A549 (cell line): Measurements from ENCODE around the gene CARD11. TPM values are rescaled to one million over a fixed set of nuclear protein-coding genes. Genes with fewer than 3 reads are reported as not detected.

Experiments used
- ATAC-seq, 2 experiments: fragments of 200-7000 bp in 1 of 2; fragments of >200 bp in 1 of 2; cut with Nextera tagmentation in 1 of 2; cut with Tn5 transposase in 1 of 2; 3 replicates each; pipeline versions ENCODE4 v1.8.0 to v1.9.1; 2018 to 2020; ENCODE audit warnings: mild to moderate bottlenecking in 1 of 2, moderate library complexity in 1 of 2
- CTCF ChIA-PET: fragments of 300-600 bp; sonication (Branson Sonifier 250); formaldehyde crosslinking; extraction: SDS; loops from one replicate; lab custom pipeline; 2021; ENCODE audit warnings: antibody characterized with exemption, inconsistent platforms; lab: Yijun Ruan, JAX
- POLR2A ChIA-PET: fragments of 350-600 bp; formaldehyde crosslinking; extraction: SDS; loops from one replicate; lab custom pipeline; 2021; ENCODE audit warnings: antibody characterized with exemption, inconsistent platforms; lab: Yijun Ruan, JAX
- DNase-seq, 2 experiments: peaks; one replicate each; pipeline versions ENCODE4 v3.0.0 to v3.0.0-alpha.2; 2011 to 2016; ENCODE audit warnings: low read depth in 1 of 2, low spot score in 1 of 2
- FAIRE-seq: peaks from 2 replicates; lab custom pipeline; 2011; peaks lifted over from hg19 to GRCh38; lab: Jason Lieb, UNC
- H3K27ac ChIP-seq, 2 experiments: fragments of >200 bp; sonication (Bioruptor Twin); formaldehyde crosslinking; 3 replicates each; pipeline ENCODE4 v1.5.1; 2016 to 2017
- H3K4me1 ChIP-seq: fragments of >200 bp; sonication (Bioruptor Twin); formaldehyde crosslinking; 3 replicates; pipeline ENCODE4 v1.6.1; 2016
- H3K4me2 ChIP-seq: fragments of >200 bp; sonication (Bioruptor Twin); formaldehyde crosslinking; 3 replicates; pipeline ENCODE4 v1.6.1; 2016
- H3K4me3 ChIP-seq: fragments of >200 bp; sonication (Bioruptor Twin); formaldehyde crosslinking; 3 replicates; pipeline ENCODE4 v1.5.1; 2016
- H3K9me3 ChIP-seq: fragments of >200 bp; sonication (Bioruptor Twin); formaldehyde crosslinking; 3 replicates; pipeline ENCODE4 v1.6.1; 2016
- ATOH8 ChIP-seq: fragments of 250-450 bp; sonication (Bioruptor Pico); IDR thresholded peaks from 2 replicates; pipeline ENCODE4 v1.5.0; 2020; ENCODE audit warnings: low read depth, mild to moderate bottlenecking, moderate library complexity
- CHD2 ChIP-seq: fragments of 150-350 bp; IDR thresholded peaks from 2 replicates; pipeline ENCODE4 v1.6.1; 2014; ENCODE audit warnings: low read length; ENCODE audit not compliant: partially characterized antibody
- CHD4 ChIP-seq: fragments of 200-600 bp; sonication (generic); IDR thresholded peaks from 2 replicates; pipeline ENCODE4 v1.6.1; 2016; ENCODE audit warnings: antibody characterized with exemption, mild to moderate bottlenecking, borderline replicate concordance
- E2F6 ChIP-seq: IDR thresholded peaks from 2 replicates; pipeline ENCODE4 v1.6.1; 2012; ENCODE audit warnings: low read depth, borderline replicate concordance
- EHF ChIP-seq: fragments of 250-450 bp; sonication (Bioruptor Pico); IDR thresholded peaks from 2 replicates; pipeline ENCODE4 v1.5.0; 2020; ENCODE audit warnings: mild to moderate bottlenecking
- FOSB ChIP-seq: fragments of 250-450 bp; sonication (Bioruptor Pico); IDR thresholded peaks from 2 replicates; pipeline ENCODE4 v1.5.0; 2020; ENCODE audit warnings: mild to moderate bottlenecking, moderate library complexity
- HES2 ChIP-seq: fragments of >200 bp; sonication (Bioruptor Twin); formaldehyde crosslinking; IDR thresholded peaks from 2 replicates; pipeline ENCODE4 v1.6.1; 2016
- HEYL ChIP-seq: fragments of 250-450 bp; sonication (Bioruptor Pico); IDR thresholded peaks from 2 replicates; pipeline ENCODE4 v1.8.0; 2021; ENCODE audit warnings: mild to moderate bottlenecking, moderate library complexity
- HMGXB4 ChIP-seq: fragments of 250-450 bp; sonication (Bioruptor Pico); IDR thresholded peaks from 2 replicates; pipeline ENCODE4 v1.5.0; 2021; ENCODE audit warnings: mild to moderate bottlenecking, moderate library complexity, borderline replicate concordance
- HOXA7 ChIP-seq: fragments of 250-450 bp; sonication (Bioruptor Pico); IDR thresholded peaks from 2 replicates; pipeline ENCODE4 v1.5.0; 2020; ENCODE audit warnings: mild to moderate bottlenecking, moderate library complexity
- JUN ChIP-seq, 2 experiments: fragments of >200 bp; sonication (Bioruptor Twin); formaldehyde crosslinking; IDR thresholded peaks; 2 replicates in 1 of 2; 3 replicates in 1 of 2; pipeline ENCODE4 v1.6.1; 2016 to 2017
- JUNB ChIP-seq: fragments of >200 bp; sonication (Bioruptor Twin); formaldehyde crosslinking; IDR thresholded peaks from 2 replicates; pipeline ENCODE4 v1.6.1; 2016
- MAFK ChIP-seq: fragments of 450-650 bp; IDR thresholded peaks from 2 replicates; pipeline ENCODE4 v1.6.1; 2014; ENCODE audit not compliant: partially characterized antibody
- MAZ ChIP-seq: fragments of 150-350 bp; IDR thresholded peaks from 2 replicates; pipeline ENCODE4 v1.6.1; 2014; ENCODE audit warnings: antibody characterized with exemption, low read depth, low read length, borderline replicate concordance
- NFE2L2 ChIP-seq: fragments of 150-350 bp; conservative IDR thresholded peaks from 2 replicates; pipeline ENCODE4 v1.6.1; 2014; ENCODE audit warnings: low read length
- NPAS2 ChIP-seq: fragments of 250-450 bp; sonication (Bioruptor Pico); IDR thresholded peaks from 2 replicates; pipeline ENCODE4 v1.8.0; 2022; ENCODE audit warnings: mild to moderate bottlenecking, moderate library complexity, borderline replicate concordance
- NR3C1 ChIP-seq: fragments of >200 bp; sonication (Bioruptor Twin); formaldehyde crosslinking; IDR thresholded peaks from 3 replicates; pipeline ENCODE4 v1.6.1; 2017
- POLR2A ChIP-seq: IDR thresholded peaks from 2 replicates; pipeline ENCODE4 v1.6.1; 2012; ENCODE audit warnings: mild to moderate bottlenecking, low read length
- RFX5 ChIP-seq: fragments of 450-650 bp; IDR thresholded peaks from 2 replicates; pipeline ENCODE4 v1.7.1; 2014; ENCODE audit warnings: antibody characterized with exemption, mild to moderate bottlenecking, moderate library complexity
- RNF2 ChIP-seq: fragments of 200-600 bp; sonication (generic); IDR thresholded peaks from 2 replicates; pipeline ENCODE4 v1.6.1; 2016; ENCODE audit warnings: low read depth, mild to moderate bottlenecking, antibody characterized with exemption, moderate library complexity, borderline replicate concordance
- TP53 ChIP-seq: fragments of 250-450 bp; sonication (Bioruptor Pico); IDR thresholded peaks from 2 replicates; pipeline ENCODE4 v1.5.0; 2021; ENCODE audit warnings: mild to moderate bottlenecking, moderate library complexity
- USF2 ChIP-seq: fragments of 450-650 bp; IDR thresholded peaks from 2 replicates; pipeline ENCODE4 v1.6.1; 2014; ENCODE audit warnings: antibody characterized with exemption
- ZC3H11A ChIP-seq: fragments of 450-650 bp; IDR thresholded peaks from 2 replicates; pipeline ENCODE4 v1.6.1; 2014; ENCODE audit warnings: antibody characterized with exemption, mild to moderate bottlenecking
- WGBS: methylation state at CpG from one replicate; pipeline ENCODE4 v1.1.6; 2017; ENCODE audit errors: missing lambda C conversion rate; 5-methylcytosine and 5-hydroxymethylcytosine counted together
- polyA plus RNA-seq, 4 experiments: library from polyadenylated mRNA; depleted of rRNA in 3 of 4; stranded (reverse); fragments of >200 nt; fragmentation: RNase III in 1 of 4; extraction: RNeasy Plus Mini Kit Qiagen cat#74134 plus additional on column Dnase treatment in 1 of 4; gene quantifications; 2 replicates in 3 of 4; 3 replicates in 1 of 4; pipeline ENCODE4 v1.2.3, GENCODE V29; 2011 to 2017

Gene CARD11
- polyA plus RNA-seq, 2 of the 4 experiments (the other 2 are of a cell fraction): 0.48 to 1.1 TPM

GRCh38 chr7:2967253-2967652, 76.4 kb downstream of the CARD11 start:
- POLR2A ChIA-PET: no interaction called here
- Histone ChIP-seq H3K4me3 (no peak overlapping the region), H3K9me3 (peaks cover 22% of the 10 kb centered on the region; the same call in 2 of the 3 replicates), H3K4me1 (no peaks in the 10 kb centered on the region), H3K27ac (no peak overlapping the region), H3K4me2 (no peak overlapping the region)
- WGBS: 43% methylated on average over 7 of the region's 7 CpGs
- CTCF ChIA-PET: no interaction called here
- no peak for TF ChIP-seq HEYL (CRISPR knock-in tag)
- TF ChIP-seq E2F6: no peak
- no peak for TF ChIP-seq MAZ
- no peak for TF ChIP-seq ATOH8 (CRISPR knock-in tag)
- no peak for TF ChIP-seq EHF (CRISPR knock-in tag)
- ATAC-seq (no peak), DNase-seq (no peak), FAIRE-seq (no peak)

- TF ChIP-seq POLR2A (no peak), NPAS2 (CRISPR knock-in tag) (no peak), MAFK (peak; percentile 71), HES2 (no peak), USF2 (no peak)
- TF ChIP-seq, all 56 proteins: peak for 1
- no peak for ATAC-seq
- no peak overlapping the region for H3K4me2 ChIP-seq
- WGBS: 64% methylated on average over 11 of the region's 11 CpGs
- no peak for FAIRE-seq
- no peak for DNase-seq
- H3K4me1 ChIP-seq: no peaks in the 10 kb centered on the region
- no peak overlapping the region for H3K4me3 ChIP-seq
- ChIA-PET CTCF (interaction anchor here (0.8 kb wide), 1 partner anchor 124 kb away, joined by 3 read pairs; no protein-coding TSS in a partner anchor), POLR2A (no interaction called here)
- no peak overlapping the region for H3K27ac ChIP-seq
- peaks cover 22% of the 10 kb centered on the region; the same call in 2 of the 3 replicates for H3K9me3 ChIP-seq
These were observed 77.1 kb downstream of the CARD11 start for GRCh38 chr7:2966466-2967078.

- Histone ChIP-seq H3K4me1 (no peaks in the 10 kb centered on the region), H3K4me2 (no peak overlapping the region), H3K27ac (no peak overlapping the region), H3K9me3 (peaks cover 22% of the 10 kb centered on the region; the same call in 2 of the 3 replicates), H3K4me3 (no peak overlapping the region)
- no peak for TF ChIP-seq MAZ
- TF ChIP-seq TP53: no peak
- ChIA-PET CTCF (interaction anchor here (0.8 to 1.0 kb wide), 2 partner anchors 40 to 124 kb away, joined by 3 read pairs; no protein-coding TSS in a partner anchor), POLR2A (no interaction called here)
- WGBS: 0% methylated on average over 1 of the region's 1 CpG
- FAIRE-seq (no peak), ATAC-seq (no peak), DNase-seq (no peak)
These were observed 77.9 kb downstream of the CARD11 start for GRCh38 chr7:2965745-2966270.

GRCh38 chr7:2965301-2965700, 78.4 kb downstream of the CARD11 start:
- H3K27ac ChIP-seq: no peak overlapping the region
- ChIA-PET CTCF (interaction anchor here (0.6 to 1.6 kb wide), 4 partner anchors 27 to 621 kb away, joined by 3 to 7 read pairs (median 3); no protein-coding TSS in a partner anchor), POLR2A (no interaction called here)
- no peaks in the 10 kb centered on the region for H3K4me1 ChIP-seq
- TF ChIP-seq JUNB: no peak
- TF ChIP-seq HES2: no peak
- TF ChIP-seq FOSB (CRISPR knock-in tag): no peak
- no peak for TF ChIP-seq HEYL (CRISPR knock-in tag)
- TF ChIP-seq JUN (IDR thresholded peaks at IDR 0.05): no peak
- no peak for TF ChIP-seq RFX5
- no peak for TF ChIP-seq CHD2
- TF ChIP-seq ZC3H11A: no peak
- no peak for TF ChIP-seq NR3C1
- no peak for TF ChIP-seq MAFK
- TF ChIP-seq HOXA7 (CRISPR knock-in tag): no peak
- TF ChIP-seq HMGXB4 (CRISPR knock-in tag): no peak
- TF ChIP-seq RNF2: no peak
- TF ChIP-seq NPAS2 (CRISPR knock-in tag): no peak
- no peak for TF ChIP-seq CHD4
- no peak for TF ChIP-seq NFE2L2
- ATAC-seq (no peak), DNase-seq (no peak), FAIRE-seq (no peak)
- peaks cover 21% of the 10 kb centered on the region; the same call in 2 of the 3 replicates for H3K9me3 ChIP-seq
- no peak overlapping the region for H3K4me3 ChIP-seq
- WGBS: 32% methylated on average over 1 of the region's 1 CpG
- no peak overlapping the region for H3K4me2 ChIP-seq
